Measurements from ENCODE around the gene ATXN1. TPM values are rescaled to one million over a fixed set of nuclear protein-coding genes. Genes with fewer than 3 reads are reported as not detected.

ATXN1 gene
- total and polyA plus RNA-seq, 2 experiments from 2014 or later: 4.8 to 9.1 TPM

DNA sequence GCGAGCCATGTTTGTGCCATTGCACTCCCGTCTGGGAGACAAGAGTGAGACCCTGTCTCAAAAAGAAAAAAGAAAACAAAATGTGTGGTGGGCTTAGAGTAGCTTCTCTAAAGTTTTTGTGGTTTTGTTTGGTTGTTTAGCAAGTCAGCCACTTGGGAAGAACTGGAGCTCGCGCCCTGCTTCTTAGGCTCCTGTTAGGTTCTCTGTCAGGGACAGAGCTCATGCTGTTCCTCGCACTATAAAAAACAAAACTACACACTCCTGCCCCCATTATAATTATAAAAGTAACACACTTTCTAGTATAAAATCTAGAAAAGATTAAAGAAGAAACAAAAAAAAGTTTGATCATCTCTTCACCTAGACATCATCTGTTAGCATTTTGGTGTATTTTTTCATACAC lies 489.8 kb downstream of the ATXN1 start:
- H3K4me2 ChIP-seq: no peak overlapping the region
- H2AFZ ChIP-seq: no peak overlapping the region
- no peaks in the 10 kb centered on the region for H3K36me3 ChIP-seq (ENCODE audit: insufficient read depth)
- H3K4me3 ChIP-seq: no peak overlapping the region
- H3K9me2 ChIP-seq (ENCODE audit: insufficient read depth): 0 out of 2 replicates have a peak, but pooled peaks cover 11% of the 10 kb centered on the region
- no peaks in the 10 kb centered on the region for H3K4me1 ChIP-seq (ENCODE audit: insufficient read depth)
- no peak for ATAC-seq
- no peaks in the 10 kb centered on the region for H3K4me1 Mint-ChIP-seq
- TF ChIP-seq NANOG (IDR thresholded peaks at IDR 0.05; ENCODE audit: borderline replicate concordance): no peak
- TF ChIP-seq ZNF331 (CRISPR knock-in tag; IDR thresholded peaks at IDR 0.05; ENCODE audit: low read depth): no peak
- TF ChIP-seq JUNB (IDR thresholded peaks at IDR 0.05; ENCODE audit: unreplicated experiment): no peak
- no peak for TF ChIP-seq EZH2 (IDR thresholded peaks at IDR 0.05; ENCODE audit: low read depth, unreplicated experiment)
- no peak for TF ChIP-seq POLR2AphosphoS5 (IDR thresholded peaks at IDR 0.05; ENCODE audit: low read depth)
- TF ChIP-seq, protein P1, sequence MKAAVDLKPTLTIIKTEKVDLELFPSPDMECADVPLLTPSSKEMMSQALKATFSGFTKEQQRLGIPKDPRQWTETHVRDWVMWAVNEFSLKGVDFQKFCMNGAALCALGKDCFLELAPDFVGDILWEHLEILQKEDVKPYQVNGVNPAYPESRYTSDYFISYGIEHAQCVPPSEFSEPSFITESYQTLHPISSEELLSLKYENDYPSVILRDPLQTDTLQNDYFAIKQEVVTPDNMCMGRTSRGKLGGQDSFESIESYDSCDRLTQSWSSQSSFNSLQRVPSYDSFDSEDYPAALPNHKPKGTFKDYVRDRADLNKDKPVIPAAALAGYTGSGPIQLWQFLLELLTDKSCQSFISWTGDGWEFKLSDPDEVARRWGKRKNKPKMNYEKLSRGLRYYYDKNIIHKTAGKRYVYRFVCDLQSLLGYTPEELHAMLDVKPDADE (IDR thresholded peaks at IDR 0.05): no peak
- TF ChIP-seq, protein P2, sequence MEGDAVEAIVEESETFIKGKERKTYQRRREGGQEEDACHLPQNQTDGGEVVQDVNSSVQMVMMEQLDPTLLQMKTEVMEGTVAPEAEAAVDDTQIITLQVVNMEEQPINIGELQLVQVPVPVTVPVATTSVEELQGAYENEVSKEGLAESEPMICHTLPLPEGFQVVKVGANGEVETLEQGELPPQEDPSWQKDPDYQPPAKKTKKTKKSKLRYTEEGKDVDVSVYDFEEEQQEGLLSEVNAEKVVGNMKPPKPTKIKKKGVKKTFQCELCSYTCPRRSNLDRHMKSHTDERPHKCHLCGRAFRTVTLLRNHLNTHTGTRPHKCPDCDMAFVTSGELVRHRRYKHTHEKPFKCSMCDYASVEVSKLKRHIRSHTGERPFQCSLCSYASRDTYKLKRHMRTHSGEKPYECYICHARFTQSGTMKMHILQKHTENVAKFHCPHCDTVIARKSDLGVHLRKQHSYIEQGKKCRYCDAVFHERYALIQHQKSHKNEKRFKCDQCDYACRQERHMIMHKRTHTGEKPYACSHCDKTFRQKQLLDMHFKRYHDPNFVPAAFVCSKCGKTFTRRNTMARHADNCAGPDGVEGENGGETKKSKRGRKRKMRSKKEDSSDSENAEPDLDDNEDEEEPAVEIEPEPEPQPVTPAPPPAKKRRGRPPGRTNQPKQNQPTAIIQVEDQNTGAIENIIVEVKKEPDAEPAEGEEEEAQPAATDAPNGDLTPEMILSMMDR (conservative IDR thresholded peaks at IDR 0.05; ENCODE audit: low read depth in 2 of 2): no peak
- no peak for TF ChIP-seq ZNF114 (CRISPR knock-in tag; IDR thresholded peaks at IDR 0.05)
- no peak for TF ChIP-seq EZH2phosphoT487 (IDR thresholded peaks at IDR 0.05; ENCODE audit: unreplicated experiment)
- TF ChIP-seq, protein P3, sequence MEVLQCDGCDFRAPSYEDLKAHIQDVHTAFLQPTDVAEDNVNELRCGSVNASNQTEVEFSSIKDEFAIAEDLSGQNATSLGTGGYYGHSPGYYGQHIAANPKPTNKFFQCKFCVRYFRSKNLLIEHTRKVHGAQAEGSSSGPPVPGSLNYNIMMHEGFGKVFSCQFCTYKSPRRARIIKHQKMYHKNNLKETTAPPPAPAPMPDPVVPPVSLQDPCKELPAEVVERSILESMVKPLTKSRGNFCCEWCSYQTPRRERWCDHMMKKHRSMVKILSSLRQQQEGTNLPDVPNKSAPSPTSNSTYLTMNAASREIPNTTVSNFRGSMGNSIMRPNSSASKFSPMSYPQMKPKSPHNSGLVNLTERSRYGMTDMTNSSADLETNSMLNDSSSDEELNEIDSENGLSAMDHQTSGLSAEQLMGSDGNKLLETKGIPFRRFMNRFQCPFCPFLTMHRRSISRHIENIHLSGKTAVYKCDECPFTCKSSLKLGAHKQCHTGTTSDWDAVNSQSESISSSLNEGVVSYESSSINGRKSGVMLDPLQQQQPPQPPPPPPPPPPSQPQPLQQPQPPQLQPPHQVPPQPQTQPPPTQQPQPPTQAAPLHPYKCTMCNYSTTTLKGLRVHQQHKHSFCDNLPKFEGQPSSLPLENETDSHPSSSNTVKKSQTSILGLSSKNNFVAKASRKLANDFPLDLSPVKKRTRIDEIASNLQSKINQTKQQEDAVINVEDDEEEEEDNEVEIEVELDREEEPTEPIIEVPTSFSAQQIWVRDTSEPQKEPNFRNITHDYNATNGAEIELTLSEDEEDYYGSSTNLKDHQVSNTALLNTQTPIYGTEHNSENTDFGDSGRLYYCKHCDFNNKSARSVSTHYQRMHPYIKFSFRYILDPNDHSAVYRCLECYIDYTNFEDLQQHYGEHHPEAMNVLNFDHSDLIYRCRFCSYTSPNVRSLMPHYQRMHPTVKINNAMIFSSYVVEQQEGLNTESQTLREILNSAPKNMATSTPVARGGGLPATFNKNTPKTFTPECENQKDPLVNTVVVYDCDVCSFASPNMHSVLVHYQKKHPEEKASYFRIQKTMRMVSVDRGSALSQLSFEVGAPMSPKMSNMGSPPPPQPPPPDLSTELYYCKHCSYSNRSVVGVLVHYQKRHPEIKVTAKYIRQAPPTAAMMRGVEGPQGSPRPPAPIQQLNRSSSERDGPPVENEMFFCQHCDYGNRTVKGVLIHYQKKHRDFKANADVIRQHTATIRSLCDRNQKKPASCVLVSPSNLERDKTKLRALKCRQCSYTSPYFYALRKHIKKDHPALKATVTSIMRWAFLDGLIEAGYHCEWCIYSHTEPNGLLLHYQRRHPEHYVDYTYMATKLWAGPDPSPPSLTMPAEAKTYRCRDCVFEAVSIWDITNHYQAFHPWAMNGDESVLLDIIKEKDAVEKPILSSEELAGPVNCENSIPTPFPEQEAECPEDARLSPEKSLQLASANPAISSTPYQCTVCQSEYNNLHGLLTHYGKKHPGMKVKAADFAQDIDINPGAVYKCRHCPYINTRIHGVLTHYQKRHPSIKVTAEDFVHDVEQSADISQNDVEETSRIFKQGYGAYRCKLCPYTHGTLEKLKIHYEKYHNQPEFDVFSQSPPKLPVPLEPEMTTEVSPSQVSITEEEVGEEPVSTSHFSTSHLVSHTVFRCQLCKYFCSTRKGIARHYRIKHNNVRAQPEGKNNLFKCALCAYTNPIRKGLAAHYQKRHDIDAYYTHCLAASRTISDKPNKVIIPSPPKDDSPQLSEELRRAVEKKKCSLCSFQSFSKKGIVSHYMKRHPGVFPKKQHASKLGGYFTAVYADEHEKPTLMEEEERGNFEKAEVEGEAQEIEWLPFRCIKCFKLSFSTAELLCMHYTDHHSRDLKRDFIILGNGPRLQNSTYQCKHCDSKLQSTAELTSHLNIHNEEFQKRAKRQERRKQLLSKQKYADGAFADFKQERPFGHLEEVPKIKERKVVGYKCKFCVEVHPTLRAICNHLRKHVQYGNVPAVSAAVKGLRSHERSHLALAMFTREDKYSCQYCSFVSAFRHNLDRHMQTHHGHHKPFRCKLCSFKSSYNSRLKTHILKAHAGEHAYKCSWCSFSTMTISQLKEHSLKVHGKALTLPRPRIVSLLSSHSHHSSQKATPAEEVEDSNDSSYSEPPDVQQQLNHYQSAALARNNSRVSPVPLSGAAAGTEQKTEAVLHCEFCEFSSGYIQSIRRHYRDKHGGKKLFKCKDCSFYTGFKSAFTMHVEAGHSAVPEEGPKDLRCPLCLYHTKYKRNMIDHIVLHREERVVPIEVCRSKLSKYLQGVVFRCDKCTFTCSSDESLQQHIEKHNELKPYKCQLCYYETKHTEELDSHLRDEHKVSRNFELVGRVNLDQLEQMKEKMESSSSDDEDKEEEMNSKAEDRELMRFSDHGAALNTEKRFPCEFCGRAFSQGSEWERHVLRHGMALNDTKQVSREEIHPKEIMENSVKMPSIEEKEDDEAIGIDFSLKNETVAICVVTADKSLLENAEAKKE (CRISPR knock-in tag; IDR thresholded peaks at IDR 0.05): no peak
- TF ChIP-seq, protein P4, sequence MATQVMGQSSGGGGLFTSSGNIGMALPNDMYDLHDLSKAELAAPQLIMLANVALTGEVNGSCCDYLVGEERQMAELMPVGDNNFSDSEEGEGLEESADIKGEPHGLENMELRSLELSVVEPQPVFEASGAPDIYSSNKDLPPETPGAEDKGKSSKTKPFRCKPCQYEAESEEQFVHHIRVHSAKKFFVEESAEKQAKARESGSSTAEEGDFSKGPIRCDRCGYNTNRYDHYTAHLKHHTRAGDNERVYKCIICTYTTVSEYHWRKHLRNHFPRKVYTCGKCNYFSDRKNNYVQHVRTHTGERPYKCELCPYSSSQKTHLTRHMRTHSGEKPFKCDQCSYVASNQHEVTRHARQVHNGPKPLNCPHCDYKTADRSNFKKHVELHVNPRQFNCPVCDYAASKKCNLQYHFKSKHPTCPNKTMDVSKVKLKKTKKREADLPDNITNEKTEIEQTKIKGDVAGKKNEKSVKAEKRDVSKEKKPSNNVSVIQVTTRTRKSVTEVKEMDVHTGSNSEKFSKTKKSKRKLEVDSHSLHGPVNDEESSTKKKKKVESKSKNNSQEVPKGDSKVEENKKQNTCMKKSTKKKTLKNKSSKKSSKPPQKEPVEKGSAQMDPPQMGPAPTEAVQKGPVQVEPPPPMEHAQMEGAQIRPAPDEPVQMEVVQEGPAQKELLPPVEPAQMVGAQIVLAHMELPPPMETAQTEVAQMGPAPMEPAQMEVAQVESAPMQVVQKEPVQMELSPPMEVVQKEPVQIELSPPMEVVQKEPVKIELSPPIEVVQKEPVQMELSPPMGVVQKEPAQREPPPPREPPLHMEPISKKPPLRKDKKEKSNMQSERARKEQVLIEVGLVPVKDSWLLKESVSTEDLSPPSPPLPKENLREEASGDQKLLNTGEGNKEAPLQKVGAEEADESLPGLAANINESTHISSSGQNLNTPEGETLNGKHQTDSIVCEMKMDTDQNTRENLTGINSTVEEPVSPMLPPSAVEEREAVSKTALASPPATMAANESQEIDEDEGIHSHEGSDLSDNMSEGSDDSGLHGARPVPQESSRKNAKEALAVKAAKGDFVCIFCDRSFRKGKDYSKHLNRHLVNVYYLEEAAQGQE (IDR thresholded peaks at IDR 0.05; ENCODE audit: unreplicated experiment): no peak
- no peak for TF ChIP-seq STAT1 (IDR thresholded peaks at IDR 0.05; ENCODE audit: unreplicated experiment)
- TF ChIP-seq CREB1 (CRISPR knock-in tag; IDR thresholded peaks at IDR 0.05; ENCODE audit: low read depth): no peak
- no peak overlapping the region for H3K4me3 Mint-ChIP-seq
- H3K36me3 Mint-ChIP-seq (ENCODE audit: low read depth): no peaks in the 10 kb centered on the region
- no peaks in the 10 kb centered on the region for H3F3A ChIP-seq (replicated peaks; ENCODE audit: low read depth)
- no peaks in the 10 kb centered on the region for H3K9me3 Mint-ChIP-seq
- peaks cover 1% of the 10 kb centered on the region for H3K27me3 Mint-ChIP-seq (ENCODE audit: insufficient read depth, low read depth, poor library complexity)
- no peak overlapping the region for H3K27ac ChIP-seq (ENCODE audit: low read depth)
- no peaks in the 10 kb centered on the region for H3K79me2 ChIP-seq (replicated peaks; ENCODE audit: insufficient read depth)
- no peak for DNase-seq (ENCODE audit: low spot score)
- H4K20me1 ChIP-seq (replicated peaks; ENCODE audit: insufficient read depth): no peaks in the 10 kb centered on the region
- no peak overlapping the region for H3K27ac Mint-ChIP-seq
- no peaks in the 10 kb centered on the region for H3K27me3 ChIP-seq (ENCODE audit: insufficient read depth)

Data from GM23338 (cell line).